HEK293 (cell line): ENCODE results near the gene ADCY6.

Source experiments
- OSR2 ChIP-seq: fragments of 450-650 bp; formaldehyde crosslinking; IDR thresholded peaks from 2 replicates; pipeline ENCODE4 v1.5.1; 2016; ENCODE audit warnings: missing biosample characterization, missing genetic modification characterization
- ZNF138 ChIP-seq: fragments of 450-650 bp; formaldehyde crosslinking; IDR thresholded peaks from 2 replicates; pipeline ENCODE4 v1.5.1; 2016; ENCODE audit warnings: missing biosample characterization, missing genetic modification characterization, borderline replicate concordance
- ZNF571 ChIP-seq: fragments of 450-650 bp; formaldehyde crosslinking; IDR thresholded peaks from 2 replicates; pipeline ENCODE4 v1.5.0; 2017; ENCODE audit warnings: missing biosample characterization, missing genetic modification characterization
- ZNF585B ChIP-seq: fragments of 450-650 bp; formaldehyde crosslinking; IDR thresholded peaks from 2 replicates; pipeline ENCODE4 v1.5.1; 2016; ENCODE audit warnings: missing biosample characterization, missing genetic modification characterization
- ZNF664 ChIP-seq: fragments of 450-650 bp; formaldehyde crosslinking; IDR thresholded peaks from 2 replicates; pipeline ENCODE4 v1.5.1; 2016; ENCODE audit warnings: missing biosample characterization, missing genetic modification characterization
- TF ChIP-seq, protein P1 (sequence below): fragments of 450-650 bp; formaldehyde crosslinking; IDR thresholded peaks from 2 replicates; pipeline ENCODE4 v1.5.1; 2016; ENCODE audit warnings: missing biosample characterization, missing genetic modification characterization

DNA sequence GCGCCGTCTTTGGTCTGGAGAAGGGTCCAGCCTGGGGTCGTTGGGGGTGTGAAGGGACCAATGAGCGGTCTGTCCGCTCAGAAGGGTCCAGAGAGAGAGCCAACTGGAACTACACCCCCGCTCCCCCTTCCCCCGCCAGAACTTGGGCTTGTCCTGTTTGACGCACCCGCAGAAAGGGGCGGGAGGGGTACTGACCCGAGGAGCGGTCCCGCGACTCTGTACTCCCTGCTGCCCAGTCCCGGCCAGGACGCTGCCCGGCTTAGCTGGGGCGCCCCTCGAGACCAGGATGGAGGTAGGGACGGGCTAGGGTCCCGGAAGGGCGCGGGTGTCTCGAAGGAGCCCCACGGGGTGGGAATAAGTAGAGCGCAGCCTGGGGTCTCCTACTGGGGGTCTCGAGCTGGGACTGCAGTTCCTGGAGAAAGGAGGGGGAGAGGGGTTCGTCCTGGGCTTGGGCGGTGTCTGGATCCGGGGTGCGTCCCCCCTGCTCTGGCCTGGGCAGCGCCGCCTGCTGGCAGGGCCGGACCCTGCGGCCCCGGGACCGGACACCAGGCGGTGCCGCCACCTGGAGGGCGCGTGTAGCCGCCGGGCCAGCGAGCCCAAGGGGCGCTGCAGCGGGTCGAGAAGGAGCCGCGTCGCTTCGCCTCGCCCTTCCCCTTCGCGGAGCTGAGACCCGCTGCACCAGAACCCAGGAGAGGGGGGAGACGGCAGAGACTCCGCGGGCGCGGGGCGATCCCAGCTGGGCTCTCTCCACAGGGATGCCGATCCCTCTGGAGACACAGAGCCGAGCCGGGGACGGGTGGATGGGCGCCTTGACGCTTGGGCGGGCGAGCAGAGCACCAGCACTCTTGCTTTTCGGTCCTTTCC lies 25.6 kb upstream of the ADCY6 start:
- TF ChIP-seq OSR2 (tag by site-specific recombination), result no peak
- TF ChIP-seq, protein P1, sequence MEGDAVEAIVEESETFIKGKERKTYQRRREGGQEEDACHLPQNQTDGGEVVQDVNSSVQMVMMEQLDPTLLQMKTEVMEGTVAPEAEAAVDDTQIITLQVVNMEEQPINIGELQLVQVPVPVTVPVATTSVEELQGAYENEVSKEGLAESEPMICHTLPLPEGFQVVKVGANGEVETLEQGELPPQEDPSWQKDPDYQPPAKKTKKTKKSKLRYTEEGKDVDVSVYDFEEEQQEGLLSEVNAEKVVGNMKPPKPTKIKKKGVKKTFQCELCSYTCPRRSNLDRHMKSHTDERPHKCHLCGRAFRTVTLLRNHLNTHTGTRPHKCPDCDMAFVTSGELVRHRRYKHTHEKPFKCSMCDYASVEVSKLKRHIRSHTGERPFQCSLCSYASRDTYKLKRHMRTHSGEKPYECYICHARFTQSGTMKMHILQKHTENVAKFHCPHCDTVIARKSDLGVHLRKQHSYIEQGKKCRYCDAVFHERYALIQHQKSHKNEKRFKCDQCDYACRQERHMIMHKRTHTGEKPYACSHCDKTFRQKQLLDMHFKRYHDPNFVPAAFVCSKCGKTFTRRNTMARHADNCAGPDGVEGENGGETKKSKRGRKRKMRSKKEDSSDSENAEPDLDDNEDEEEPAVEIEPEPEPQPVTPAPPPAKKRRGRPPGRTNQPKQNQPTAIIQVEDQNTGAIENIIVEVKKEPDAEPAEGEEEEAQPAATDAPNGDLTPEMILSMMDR (tag by site-specific recombination), result peak; percentile 99
- TF ChIP-seq ZNF664 (tag by site-specific recombination), result no peak
- TF ChIP-seq ZNF571 (tag by site-specific recombination), result no peak
- TF ChIP-seq ZNF585B (tag by site-specific recombination), result no peak
- TF ChIP-seq ZNF138, result no peak
